ENCODE data around the gene SALL3. TPM values are rescaled to one million over a fixed set of nuclear protein-coding genes. Genes with fewer than 3 reads are reported as not detected.

Gene SALL3
- total and polyA plus RNA-seq, 2 of the 4 experiments (the other 2 are of a cell fraction): not detected

- Histone ChIP-seq H2BK15ac (ENCODE audit: low read depth, low read length) (no peak overlapping the region), H2BK120ac (ENCODE audit: low read depth, low read length) (no peak overlapping the region), H4K8ac (ENCODE audit: low read depth in 2 of 2, low read length in 2 of 2) (no peak overlapping the region), H3K9ac (ENCODE audit: low read depth, low read length) (no peak overlapping the region), H3K4me3 (ENCODE audit: insufficient read depth, low read depth, low read length) (no peak overlapping the region), H3K4me1 (ENCODE audit: control insufficient read depth, insufficient read depth, low read length) (no peaks in the 10 kb centered on the region), H2BK20ac (ENCODE audit: low read depth, low read length) (no peak overlapping the region), H2AK5ac (ENCODE audit: low read depth, low read length) (no peak overlapping the region), H3K9me1 (ENCODE audit: insufficient read depth, low read length) (no peaks in the 10 kb centered on the region), H4K5ac (ENCODE audit: low read depth, low read length) (no peak overlapping the region), H3K27me3 (ENCODE audit: control insufficient read depth, insufficient read depth, low read length) (no peaks in the 10 kb centered on the region), H4K91ac (ENCODE audit: insufficient read depth, low read depth, low read length) (no peak overlapping the region), H3K4ac (ENCODE audit: low read depth, low read length) (no peak overlapping the region), H3K23ac (ENCODE audit: low read depth, low read length) (no peak overlapping the region), H3K18ac (ENCODE audit: low read depth, low read length) (no peak overlapping the region), H2AK9ac (replicated peaks; ENCODE audit: low read depth, low read length, poor library complexity) (no peak overlapping the region), H2BK5ac (ENCODE audit: low read depth, low read length, poor library complexity, severe bottlenecking) (no peak overlapping the region), H3K27ac (ENCODE audit: insufficient read depth, low read length) (no peak overlapping the region), H3K56ac (ENCODE audit: extremely low read depth, insufficient read depth, low read length) (no peak overlapping the region), H3K9me3 (ENCODE audit: control insufficient read depth, insufficient read depth, low read length) (peaks cover 48% of the 10 kb centered on the region), H3K4me2 (ENCODE audit: low read depth, low read length) (no peak overlapping the region), H3K79me1 (ENCODE audit: low read depth in 1 of 2, low read length in 2 of 2) (no peaks in the 10 kb centered on the region), H3K36me3 (ENCODE audit: control insufficient read depth, insufficient read depth, low read length) (no peaks in the 10 kb centered on the region), H4K20me1 (ENCODE audit: insufficient read depth, low read length) (no peaks in the 10 kb centered on the region), H3K14ac (replicated peaks; ENCODE audit: low read depth, low read length) (no peak overlapping the region), H2AFZ (replicated peaks; ENCODE audit: low read length, poor library complexity) (no peak overlapping the region)
- dilution Hi-C loops (cut with HindIII; ENCODE audit: low sequenced_read_pairs, unreplicated experiment): no loop called here
- ATAC-seq (ENCODE audit: low read depth) (no peak), DNase-seq (no peak)
- BruUV-seq (replicated peaks): no TSS peak
- intact Hi-C loops (cut with micrococcal nuclease): no loop called here
- in situ Hi-C loops (cut with MboI; ENCODE audit: low sequenced_read_pairs): no loop called here
- ChIA-PET POLR2A (ENCODE audit: unreplicated experiment) (no interaction called here), CTCF (no interaction called here)
- WGBS, 2 experiments (ENCODE audit: extremely low coverage in 2 of 2, insufficient read length in 1 of 2): no CpG with 5 or more reads among the region's 14 CpGs
- TF ChIP-seq RAD21 (IDR thresholded peaks at IDR 0.05; ENCODE audit: low read length) (no peak), MXI1 (IDR thresholded peaks at IDR 0.05; ENCODE audit: borderline replicate concordance, low read depth, low read length) (no peak), NFE2L2 (IDR thresholded peaks at IDR 0.05; ENCODE audit: low read depth, low read length) (no peak), CEBPB (IDR thresholded peaks at IDR 0.05; ENCODE audit: low read depth, low read length) (no peak), FOS (IDR thresholded peaks at IDR 0.05; ENCODE audit: low read depth, low read length) (no peak), CHD1 (IDR thresholded peaks at IDR 0.05; ENCODE audit: low read depth, low read length) (no peak), RFX5 (IDR thresholded peaks at IDR 0.05; ENCODE audit: low read depth, low read length) (no peak), POLR2A (IDR thresholded peaks at IDR 0.05; ENCODE audit: low read depth, low read length) (no peak), ELK1 (IDR thresholded peaks at IDR 0.05; ENCODE audit: borderline replicate concordance, low read depth, low read length) (no peak), SMC3 (IDR thresholded peaks at IDR 0.05; ENCODE audit: low read depth, low read length) (no peak), MAZ (IDR thresholded peaks at IDR 0.05; ENCODE audit: borderline replicate concordance, low read depth, low read length) (no peak), MAFK (IDR thresholded peaks at IDR 0.05; ENCODE audit: low read depth, low read length) (no peak)
Measured at GRCh38 chr18:78932281-78932680, 47.3 kb upstream of the SALL3 start.
